Measurements from ENCODE around the gene ASTN2.

DNA sequence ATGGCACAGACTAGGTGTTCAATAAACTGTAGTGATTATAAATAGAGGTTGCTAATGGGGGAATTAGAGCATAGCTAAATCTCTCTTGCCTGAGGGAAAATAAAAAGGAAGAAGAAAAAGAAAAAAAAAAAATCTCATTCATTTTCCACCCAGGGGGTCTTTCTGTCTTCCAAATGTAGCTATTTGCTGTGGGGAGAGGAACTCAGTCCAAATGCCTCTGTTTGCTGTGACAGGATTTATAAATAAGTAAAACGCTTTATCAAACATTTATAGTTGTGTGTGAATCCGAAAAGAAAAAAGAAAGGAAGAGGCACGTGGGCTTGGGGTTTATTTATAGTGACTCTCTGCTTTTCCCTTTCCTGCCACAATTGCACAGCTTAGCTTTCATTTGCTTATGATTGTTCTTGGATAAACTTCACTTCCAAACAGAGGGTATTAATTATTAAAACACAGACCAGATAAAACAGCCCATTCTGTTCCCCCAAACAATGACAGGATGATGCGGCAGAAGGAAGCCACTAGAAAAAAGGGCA lies 245.7 kb downstream of the ASTN2 start:
- TF ChIP-seq POLR2AphosphoS5 (IDR thresholded peaks at IDR 0.05; ENCODE audit: low read depth, low read length) = no peak
- TF ChIP-seq, protein P1, sequence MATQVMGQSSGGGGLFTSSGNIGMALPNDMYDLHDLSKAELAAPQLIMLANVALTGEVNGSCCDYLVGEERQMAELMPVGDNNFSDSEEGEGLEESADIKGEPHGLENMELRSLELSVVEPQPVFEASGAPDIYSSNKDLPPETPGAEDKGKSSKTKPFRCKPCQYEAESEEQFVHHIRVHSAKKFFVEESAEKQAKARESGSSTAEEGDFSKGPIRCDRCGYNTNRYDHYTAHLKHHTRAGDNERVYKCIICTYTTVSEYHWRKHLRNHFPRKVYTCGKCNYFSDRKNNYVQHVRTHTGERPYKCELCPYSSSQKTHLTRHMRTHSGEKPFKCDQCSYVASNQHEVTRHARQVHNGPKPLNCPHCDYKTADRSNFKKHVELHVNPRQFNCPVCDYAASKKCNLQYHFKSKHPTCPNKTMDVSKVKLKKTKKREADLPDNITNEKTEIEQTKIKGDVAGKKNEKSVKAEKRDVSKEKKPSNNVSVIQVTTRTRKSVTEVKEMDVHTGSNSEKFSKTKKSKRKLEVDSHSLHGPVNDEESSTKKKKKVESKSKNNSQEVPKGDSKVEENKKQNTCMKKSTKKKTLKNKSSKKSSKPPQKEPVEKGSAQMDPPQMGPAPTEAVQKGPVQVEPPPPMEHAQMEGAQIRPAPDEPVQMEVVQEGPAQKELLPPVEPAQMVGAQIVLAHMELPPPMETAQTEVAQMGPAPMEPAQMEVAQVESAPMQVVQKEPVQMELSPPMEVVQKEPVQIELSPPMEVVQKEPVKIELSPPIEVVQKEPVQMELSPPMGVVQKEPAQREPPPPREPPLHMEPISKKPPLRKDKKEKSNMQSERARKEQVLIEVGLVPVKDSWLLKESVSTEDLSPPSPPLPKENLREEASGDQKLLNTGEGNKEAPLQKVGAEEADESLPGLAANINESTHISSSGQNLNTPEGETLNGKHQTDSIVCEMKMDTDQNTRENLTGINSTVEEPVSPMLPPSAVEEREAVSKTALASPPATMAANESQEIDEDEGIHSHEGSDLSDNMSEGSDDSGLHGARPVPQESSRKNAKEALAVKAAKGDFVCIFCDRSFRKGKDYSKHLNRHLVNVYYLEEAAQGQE (IDR thresholded peaks at IDR 0.05; ENCODE audit: insufficient read depth in 1 of 2, low read depth in 2 of 2, low read length in 2 of 2) = no peak
- TF ChIP-seq SIN3A (IDR thresholded peaks at IDR 0.05; ENCODE audit: borderline replicate concordance, insufficient read depth, low read length) = no peak
- no peak for TF ChIP-seq TAF1 (IDR thresholded peaks at IDR 0.05; ENCODE audit: borderline replicate concordance, insufficient read depth, low read length)

Measured in PFSK-1 (cell line).